Measurements from ENCODE around the gene TIPIN.

The TIPIN gene

DNA sequence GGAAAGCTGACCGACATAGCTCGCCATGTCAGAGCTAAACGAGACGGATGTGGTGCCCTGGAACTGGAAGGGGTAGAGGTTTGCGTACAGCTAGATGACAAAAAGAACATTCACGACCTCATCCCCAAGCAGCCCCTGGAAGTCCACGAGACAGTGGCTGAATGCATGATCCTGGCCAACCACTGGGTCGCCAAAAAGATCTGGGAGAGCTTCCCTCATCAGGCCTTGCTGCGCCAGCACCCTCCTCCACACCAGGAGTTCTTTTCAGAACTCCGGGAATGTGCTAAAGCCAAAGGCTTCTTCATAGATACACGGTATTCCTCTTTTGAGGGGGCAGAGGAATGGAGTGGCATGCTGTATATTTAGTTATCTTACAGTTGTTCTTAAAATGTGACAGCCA is 30.4 kb downstream of the TIPIN start:
- CTCF ChIA-PET = interaction anchor here (0.6 to 1.5 kb wide), 2 partner anchors 57 to 172 kb away, joined by 3 to 6 read pairs; partner anchors contain the start of gene SNAPC5
- POLR2A ChIA-PET = no interaction called here
- no peaks in the 10 kb centered on the region for H3K9me3 ChIP-seq (ENCODE audit: control insufficient read depth, insufficient read depth, low read depth, low read length)
- no peaks in the 10 kb centered on the region for H3K4me1 ChIP-seq (ENCODE audit: control insufficient read depth, insufficient read depth, low read length)
- peaks cover 68 to 70% of the 10 kb centered on the region in 2 experiments for H3K36me3 ChIP-seq (ENCODE audit: control insufficient read depth in 2 of 2, insufficient read depth in 1 of 2, low read length in 2 of 2)
- no peak overlapping the region for H3K4me3 ChIP-seq (ENCODE audit: low read depth, low read length)
- H3K27ac ChIP-seq (ENCODE audit: extremely low read depth, low read depth, low read length) = no peak overlapping the region
- TF ChIP-seq ZNF423 (tag by site-specific recombination; IDR thresholded peaks at IDR 0.05) (no peak), ZNF747 (tag by site-specific recombination; IDR thresholded peaks at IDR 0.05) (no peak), ZNF530 (tag by site-specific recombination; IDR thresholded peaks at IDR 0.05; ENCODE audit: low read depth) (no peak), ZBTB7A (tag by site-specific recombination; IDR thresholded peaks at IDR 0.05; ENCODE audit: low read depth) (no peak), ZSCAN23 (tag by site-specific recombination; IDR thresholded peaks at IDR 0.05) (no peak), GLIS2 (tag by site-specific recombination; IDR thresholded peaks at IDR 0.05) (no peak), SP3 (tag by site-specific recombination; IDR thresholded peaks at IDR 0.05) (no peak), KLF7 (tag by site-specific recombination; IDR thresholded peaks at IDR 0.05; ENCODE audit: borderline replicate concordance) (no peak), ZNF211 (tag by site-specific recombination; IDR thresholded peaks at IDR 0.05; ENCODE audit: low read depth) (no peak), ZNF555 (tag by site-specific recombination; conservative IDR thresholded peaks at IDR 0.05) (no peak), HOXD13 (CRISPR knock-in tag; IDR thresholded peaks at IDR 0.05; ENCODE audit: borderline replicate concordance) (no peak), GFI1B (tag by site-specific recombination; IDR thresholded peaks at IDR 0.05) (no peak), ZNF701 (tag by site-specific recombination; IDR thresholded peaks at IDR 0.05) (no peak), ZNF707 (tag by site-specific recombination; IDR thresholded peaks at IDR 0.05) (no peak)
- TF ChIP-seq, protein P1, sequence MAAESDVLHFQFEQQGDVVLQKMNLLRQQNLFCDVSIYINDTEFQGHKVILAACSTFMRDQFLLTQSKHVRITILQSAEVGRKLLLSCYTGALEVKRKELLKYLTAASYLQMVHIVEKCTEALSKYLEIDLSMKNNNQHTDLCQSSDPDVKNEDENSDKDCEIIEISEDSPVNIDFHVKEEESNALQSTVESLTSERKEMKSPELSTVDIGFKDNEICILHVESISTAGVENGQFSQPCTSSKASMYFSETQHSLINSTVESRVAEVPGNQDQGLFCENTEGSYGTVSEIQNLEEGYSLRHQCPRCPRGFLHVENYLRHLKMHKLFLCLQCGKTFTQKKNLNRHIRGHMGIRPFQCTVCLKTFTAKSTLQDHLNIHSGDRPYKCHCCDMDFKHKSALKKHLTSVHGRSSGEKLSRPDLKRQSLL (tag by site-specific recombination; IDR thresholded peaks at IDR 0.05) = no peak

DNA sequence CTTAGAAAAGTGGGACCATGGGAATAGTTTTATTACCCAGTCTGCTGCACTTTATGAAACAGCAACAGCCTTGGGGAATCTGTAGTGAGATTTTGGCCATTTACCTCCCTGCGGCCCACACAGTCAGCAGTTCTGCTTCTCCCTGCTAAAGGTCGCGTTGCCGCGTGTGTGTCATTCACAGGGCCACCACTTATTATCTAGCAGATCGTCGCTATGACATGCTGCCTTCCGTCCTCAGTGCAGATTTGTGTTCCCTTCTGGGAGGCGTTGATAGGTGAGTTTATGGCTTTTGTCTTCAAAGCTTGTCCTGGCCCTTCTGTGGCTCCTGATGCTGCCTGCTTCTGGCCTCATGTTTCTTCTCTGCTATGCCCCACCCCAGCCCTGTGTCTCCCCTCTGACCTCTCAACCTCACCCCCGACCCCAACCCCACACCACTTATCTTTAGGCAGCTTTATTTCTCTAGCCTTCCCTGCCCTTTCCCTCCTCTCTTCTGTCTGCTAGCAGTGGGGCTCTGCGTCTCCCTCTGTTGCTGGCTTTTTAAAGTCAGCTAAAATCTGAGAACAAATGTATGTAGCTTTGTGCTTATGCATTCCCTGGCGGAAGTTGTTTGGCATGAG is 33.1 kb downstream of the TIPIN start:
- POLR2A ChIA-PET = no interaction called here
- Histone ChIP-seq H3K27ac (ENCODE audit: extremely low read depth, low read depth, low read length) (no peak overlapping the region), H3K9me3 (ENCODE audit: control insufficient read depth, insufficient read depth, low read depth, low read length) (no peaks in the 10 kb centered on the region), H3K36me3 (ENCODE audit: control insufficient read depth in 2 of 2, insufficient read depth in 1 of 2, low read length in 2 of 2) (peaks cover 63 to 72% of the 10 kb centered on the region in 2 experiments), H3K4me1 (ENCODE audit: control insufficient read depth, insufficient read depth, low read length) (no peaks in the 10 kb centered on the region), H3K4me3 (ENCODE audit: low read depth, low read length) (no peak overlapping the region)
- no peak for TF ChIP-seq ZNF514 (tag by site-specific recombination; IDR thresholded peaks at IDR 0.05)
- TF ChIP-seq ZNF23 (tag by site-specific recombination; IDR thresholded peaks at IDR 0.05; ENCODE audit: borderline replicate concordance) = no peak
- TF ChIP-seq, protein P2, sequence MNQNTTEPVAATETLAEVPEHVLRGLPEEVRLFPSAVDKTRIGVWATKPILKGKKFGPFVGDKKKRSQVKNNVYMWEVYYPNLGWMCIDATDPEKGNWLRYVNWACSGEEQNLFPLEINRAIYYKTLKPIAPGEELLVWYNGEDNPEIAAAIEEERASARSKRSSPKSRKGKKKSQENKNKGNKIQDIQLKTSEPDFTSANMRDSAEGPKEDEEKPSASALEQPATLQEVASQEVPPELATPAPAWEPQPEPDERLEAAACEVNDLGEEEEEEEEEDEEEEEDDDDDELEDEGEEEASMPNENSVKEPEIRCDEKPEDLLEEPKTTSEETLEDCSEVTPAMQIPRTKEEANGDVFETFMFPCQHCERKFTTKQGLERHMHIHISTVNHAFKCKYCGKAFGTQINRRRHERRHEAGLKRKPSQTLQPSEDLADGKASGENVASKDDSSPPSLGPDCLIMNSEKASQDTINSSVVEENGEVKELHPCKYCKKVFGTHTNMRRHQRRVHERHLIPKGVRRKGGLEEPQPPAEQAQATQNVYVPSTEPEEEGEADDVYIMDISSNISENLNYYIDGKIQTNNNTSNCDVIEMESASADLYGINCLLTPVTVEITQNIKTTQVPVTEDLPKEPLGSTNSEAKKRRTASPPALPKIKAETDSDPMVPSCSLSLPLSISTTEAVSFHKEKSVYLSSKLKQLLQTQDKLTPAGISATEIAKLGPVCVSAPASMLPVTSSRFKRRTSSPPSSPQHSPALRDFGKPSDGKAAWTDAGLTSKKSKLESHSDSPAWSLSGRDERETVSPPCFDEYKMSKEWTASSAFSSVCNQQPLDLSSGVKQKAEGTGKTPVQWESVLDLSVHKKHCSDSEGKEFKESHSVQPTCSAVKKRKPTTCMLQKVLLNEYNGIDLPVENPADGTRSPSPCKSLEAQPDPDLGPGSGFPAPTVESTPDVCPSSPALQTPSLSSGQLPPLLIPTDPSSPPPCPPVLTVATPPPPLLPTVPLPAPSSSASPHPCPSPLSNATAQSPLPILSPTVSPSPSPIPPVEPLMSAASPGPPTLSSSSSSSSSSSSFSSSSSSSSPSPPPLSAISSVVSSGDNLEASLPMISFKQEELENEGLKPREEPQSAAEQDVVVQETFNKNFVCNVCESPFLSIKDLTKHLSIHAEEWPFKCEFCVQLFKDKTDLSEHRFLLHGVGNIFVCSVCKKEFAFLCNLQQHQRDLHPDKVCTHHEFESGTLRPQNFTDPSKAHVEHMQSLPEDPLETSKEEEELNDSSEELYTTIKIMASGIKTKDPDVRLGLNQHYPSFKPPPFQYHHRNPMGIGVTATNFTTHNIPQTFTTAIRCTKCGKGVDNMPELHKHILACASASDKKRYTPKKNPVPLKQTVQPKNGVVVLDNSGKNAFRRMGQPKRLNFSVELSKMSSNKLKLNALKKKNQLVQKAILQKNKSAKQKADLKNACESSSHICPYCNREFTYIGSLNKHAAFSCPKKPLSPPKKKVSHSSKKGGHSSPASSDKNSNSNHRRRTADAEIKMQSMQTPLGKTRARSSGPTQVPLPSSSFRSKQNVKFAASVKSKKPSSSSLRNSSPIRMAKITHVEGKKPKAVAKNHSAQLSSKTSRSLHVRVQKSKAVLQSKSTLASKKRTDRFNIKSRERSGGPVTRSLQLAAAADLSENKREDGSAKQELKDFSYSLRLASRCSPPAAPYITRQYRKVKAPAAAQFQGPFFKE (tag by site-specific recombination; IDR thresholded peaks at IDR 0.05; ENCODE audit: borderline replicate concordance) = no peak
- TF ChIP-seq ZNF112 (tag by site-specific recombination; IDR thresholded peaks at IDR 0.05) = no peak
- no peak for TF ChIP-seq ZNF623 (tag by site-specific recombination; IDR thresholded peaks at IDR 0.05)
- TF ChIP-seq ZNF670 (tag by site-specific recombination; IDR thresholded peaks at IDR 0.05; ENCODE audit: low read depth) = no peak
- TF ChIP-seq, protein P3, sequence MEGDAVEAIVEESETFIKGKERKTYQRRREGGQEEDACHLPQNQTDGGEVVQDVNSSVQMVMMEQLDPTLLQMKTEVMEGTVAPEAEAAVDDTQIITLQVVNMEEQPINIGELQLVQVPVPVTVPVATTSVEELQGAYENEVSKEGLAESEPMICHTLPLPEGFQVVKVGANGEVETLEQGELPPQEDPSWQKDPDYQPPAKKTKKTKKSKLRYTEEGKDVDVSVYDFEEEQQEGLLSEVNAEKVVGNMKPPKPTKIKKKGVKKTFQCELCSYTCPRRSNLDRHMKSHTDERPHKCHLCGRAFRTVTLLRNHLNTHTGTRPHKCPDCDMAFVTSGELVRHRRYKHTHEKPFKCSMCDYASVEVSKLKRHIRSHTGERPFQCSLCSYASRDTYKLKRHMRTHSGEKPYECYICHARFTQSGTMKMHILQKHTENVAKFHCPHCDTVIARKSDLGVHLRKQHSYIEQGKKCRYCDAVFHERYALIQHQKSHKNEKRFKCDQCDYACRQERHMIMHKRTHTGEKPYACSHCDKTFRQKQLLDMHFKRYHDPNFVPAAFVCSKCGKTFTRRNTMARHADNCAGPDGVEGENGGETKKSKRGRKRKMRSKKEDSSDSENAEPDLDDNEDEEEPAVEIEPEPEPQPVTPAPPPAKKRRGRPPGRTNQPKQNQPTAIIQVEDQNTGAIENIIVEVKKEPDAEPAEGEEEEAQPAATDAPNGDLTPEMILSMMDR (tag by site-specific recombination; IDR thresholded peaks at IDR 0.05) = peak; percentile 17; the same call in 1 of the 2 replicates
- no peak for TF ChIP-seq ZNF658 (tag by site-specific recombination; IDR thresholded peaks at IDR 0.05)
- CTCF ChIA-PET = interaction anchor here (0.5 to 2.8 kb wide), 4 partner anchors 21 to 175 kb away, joined by 3 to 11 read pairs (median 6); partner anchors contain the start of gene SNAPC5
